Right kidney (tissue), 1 donor: ENCODE measurements around the gene CRTC1.
"Not testable (repeated sequence)": the region's sequence is repeated elsewhere in the genome, so short reads cannot be mapped to it uniquely, and the experiment has no call there.

Source experiments
- DNase-seq: peaks from one replicate; pipeline ENCODE4 v3.0.0-alpha.2; 2016

Gene CRTC1

DNA sequence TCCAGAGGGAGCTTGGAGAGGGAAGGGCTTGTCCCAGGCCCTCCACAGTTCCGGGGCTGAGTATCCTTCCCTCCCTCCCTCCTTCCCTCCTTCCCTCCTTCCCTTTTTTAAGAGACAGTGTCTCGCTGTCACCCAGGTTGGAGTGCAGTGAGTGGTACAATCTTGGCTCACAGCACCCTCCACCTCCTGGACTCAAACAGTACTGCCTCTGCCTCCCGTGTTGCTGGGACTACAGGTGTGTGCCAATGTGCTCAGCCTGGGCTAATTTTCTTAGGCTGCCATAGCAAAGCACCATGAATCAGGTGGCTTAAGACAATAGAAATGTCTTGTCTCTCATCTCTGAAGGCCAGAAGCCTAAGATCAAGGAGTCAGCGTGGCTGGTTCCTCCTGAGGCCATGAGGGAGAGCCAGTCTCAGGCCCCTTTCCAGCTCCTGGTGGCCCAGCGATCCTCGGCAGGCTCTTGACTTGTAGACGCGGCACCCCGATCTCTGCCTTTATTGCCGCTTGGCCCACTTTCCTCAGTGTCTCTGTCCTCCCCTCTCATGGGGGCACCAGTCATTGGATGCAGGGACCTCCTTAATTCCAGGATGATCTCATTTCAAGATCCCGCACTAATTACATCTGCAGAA lies 47.5 kb downstream of the CRTC1 start:
- no peak for DNase-seq

DNA sequence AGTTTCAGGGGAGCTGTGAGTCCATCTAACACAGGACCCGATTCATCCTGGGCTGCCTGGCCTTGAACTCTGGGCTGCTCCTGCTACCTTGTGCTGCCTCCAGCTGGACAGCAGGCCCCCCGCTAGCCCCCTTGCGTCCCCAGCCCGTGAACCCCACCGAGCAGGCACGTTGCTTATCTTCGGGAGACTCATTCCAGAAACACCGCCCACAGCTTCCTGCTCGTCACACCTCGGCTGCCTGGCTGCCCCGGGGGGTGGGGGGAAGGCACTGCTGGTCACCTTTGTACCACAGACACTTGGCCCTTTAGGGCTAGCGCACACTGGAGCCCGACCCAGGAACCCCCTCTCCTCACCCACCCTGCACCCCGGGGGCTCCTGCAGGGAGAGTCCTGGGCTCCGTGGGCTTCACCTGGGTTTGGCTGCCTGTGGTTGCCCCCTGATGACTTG lies 48.1 kb downstream of the CRTC1 start:
- DNase-seq: no peak

DNA sequence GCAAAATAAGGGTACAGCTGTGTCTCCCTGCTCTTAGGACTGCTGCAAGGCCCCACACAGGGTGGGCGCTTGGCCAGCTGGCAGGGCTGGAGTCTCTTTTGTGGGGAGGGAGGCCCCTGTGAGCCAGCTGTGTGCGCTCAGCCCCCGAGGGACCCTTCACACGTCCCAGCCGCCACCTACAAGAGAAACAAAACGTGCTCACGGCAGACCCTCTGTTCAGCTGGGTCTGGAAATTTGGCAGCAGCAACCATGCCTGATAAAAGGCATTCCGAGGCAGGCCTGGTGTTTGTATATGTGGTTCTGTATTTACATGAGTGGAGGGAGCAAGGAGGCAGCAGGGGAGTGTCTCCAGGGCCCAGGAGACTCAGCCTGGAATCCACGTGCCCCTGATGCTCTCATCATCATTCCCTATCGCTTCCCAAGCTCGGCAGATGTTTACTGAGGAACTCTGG lies 49.7 kb downstream of the CRTC1 start:
- DNase-seq: peak; percentile 30

DNA sequence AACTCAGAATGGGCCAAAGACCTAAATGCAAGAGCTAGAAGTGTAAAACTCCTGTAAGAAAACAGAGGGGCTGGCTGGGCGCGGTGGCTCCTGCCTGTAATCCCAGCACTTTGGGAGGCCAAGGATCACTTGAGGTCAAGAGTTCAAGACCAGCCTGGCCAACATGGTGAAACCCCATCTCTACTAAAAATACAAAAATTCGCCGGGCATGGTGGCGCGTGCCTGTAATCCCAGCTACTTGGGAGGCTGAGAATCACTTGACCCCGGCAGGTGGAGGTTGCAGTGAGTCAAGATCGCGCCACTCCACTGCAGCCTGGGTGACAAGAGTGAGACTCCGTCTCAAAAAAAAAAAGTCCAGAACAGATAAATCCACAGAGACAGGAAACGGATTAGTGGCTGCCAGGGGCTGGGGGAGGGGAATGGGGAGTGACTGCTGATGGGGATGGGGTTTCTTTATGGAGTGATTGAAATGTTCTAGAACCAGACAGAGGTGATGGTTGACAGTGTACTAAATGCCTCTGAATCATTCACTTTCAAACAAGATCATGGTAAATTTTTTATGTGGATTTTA lies 50.4 kb downstream of the CRTC1 start:
- DNase-seq: not testable (repeated sequence)

DNA sequence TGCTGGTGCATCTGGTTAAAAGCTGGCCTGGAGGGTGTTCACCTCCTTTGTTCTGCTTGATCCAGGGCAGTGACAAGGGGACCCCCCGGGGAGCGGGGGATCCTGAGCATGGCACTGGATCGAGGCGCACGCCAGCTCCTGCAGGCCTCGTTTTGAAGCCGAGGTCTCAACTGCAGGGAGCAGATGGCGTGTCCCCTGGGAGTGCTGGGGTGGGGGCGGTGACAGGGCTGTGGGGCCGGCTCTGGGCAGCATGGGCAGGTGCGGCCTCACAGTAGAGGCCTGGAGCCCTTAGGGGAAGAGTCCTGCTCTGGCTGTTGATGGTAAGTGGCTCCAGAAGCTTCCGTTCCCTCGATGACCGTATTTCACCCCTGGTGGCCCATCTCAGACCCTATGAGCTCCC lies 51.8 kb downstream of the CRTC1 start:
- DNase-seq: no peak

DNA sequence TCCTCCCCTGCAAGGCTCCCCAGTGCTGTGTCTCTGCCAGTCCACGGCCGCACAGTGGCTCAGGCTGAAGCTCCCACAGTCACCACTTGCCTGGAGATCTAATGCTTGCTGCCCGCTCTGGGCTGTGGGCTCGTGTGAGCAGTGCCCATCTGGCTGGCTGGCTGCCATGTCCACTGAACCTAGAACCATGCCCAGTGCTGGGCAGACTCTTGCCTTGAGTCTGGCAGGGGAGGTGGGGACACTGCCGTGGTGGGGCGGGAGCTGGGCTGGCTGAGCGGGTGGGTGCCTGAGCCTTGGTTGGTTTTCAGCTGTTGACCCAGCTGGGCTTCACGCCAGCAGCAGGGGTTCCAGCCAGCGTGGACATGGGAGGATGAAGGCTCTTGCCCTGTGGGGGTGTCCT lies 52.3 kb downstream of the CRTC1 start:
- DNase-seq: no peak

DNA sequence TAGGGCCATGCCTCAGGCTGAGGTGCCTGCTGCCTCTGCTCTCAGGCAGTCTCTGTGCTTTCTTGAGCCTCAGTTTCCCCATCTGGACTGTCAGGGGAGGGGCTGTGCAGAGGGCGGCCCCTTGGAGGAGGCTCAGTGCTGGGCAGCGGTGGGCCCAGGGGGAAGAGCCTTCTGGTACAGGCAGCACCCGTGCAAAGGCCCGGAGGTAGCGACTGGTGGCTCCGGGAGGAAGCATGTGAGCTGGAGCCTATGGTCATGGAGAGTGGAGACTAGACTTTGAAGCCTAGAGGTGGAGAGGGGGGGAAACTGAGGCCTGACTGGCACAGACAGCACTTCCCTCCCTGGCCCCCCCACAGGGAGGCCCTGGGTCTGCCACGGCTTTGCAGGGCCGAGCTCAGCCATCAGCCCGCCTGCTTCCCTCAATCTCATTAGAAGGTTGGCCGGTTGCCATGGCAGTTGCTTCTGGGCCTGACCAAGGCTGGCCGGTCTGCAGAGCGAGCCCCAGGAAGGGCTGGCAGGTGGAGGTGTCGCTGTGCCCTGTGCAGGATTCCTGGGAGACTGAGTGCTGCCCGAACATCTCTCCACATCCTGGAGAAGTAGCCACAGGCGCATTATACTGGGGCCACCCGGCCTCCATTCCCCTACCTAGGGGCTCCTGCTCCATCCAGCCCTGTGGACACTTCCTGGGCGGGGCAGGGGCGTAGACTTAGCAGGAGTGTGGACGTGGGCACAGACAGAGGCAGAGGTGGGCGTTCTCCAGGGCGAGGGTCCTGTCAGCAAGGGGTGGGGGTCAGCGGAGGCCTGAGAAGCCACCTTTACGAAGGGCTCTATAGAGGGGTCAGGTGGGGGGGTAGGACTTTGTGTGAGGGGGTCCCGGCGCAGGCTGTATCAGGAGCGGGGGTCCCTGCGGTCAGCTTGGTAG lies 53.2 kb downstream of the CRTC1 start:
- DNase-seq: peak; percentile 32

DNA sequence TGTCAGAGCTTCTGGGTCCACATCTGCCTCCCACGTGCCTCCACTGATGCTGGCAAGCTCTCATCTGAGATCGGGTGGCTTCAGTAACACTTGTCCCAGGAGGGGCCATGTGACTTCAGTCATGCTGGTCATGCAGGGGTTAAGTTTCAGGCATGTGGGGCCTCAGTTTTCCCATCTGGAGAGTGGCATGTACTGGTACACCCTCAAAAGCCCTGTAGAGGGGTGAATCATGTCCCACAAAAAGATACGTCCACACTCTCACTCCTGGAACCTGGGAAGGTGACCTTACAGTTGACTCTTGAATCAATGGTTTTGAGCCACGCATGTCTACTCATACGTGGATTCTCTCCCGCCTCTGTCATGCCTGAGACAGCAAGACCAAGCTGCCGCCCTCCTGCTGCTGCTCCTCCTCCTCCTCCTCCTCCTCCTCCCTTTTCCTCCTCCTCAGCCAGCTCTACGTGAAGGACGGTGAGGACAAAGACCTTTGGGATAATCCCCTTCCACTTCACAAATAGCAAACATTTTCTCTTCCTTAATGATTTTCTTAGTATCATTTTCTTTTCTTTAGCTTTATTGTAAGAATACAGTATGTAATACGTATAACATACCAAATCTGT lies 54.0 kb downstream of the CRTC1 start:
- DNase-seq: no peak

DNA sequence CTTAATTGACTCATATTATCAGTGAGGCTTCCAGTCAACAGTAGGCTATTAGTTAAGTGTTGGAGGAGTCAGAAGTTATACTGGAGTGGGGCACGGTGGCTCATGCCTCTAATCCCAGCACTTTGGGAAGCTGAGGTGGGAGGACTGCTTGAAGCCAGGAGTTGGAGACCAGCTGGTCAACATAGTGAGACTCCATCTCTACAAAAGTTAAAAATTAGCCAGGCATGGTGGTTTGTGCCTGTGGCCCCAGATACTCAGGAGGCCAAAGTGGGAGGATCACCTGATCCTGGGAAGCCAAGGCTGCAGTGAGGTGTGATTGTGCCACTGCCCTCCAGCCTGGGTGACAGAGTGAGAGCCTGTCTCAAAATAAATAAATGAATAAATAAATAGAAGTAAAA lies 54.5 kb downstream of the CRTC1 start:
- no peak for DNase-seq

DNA sequence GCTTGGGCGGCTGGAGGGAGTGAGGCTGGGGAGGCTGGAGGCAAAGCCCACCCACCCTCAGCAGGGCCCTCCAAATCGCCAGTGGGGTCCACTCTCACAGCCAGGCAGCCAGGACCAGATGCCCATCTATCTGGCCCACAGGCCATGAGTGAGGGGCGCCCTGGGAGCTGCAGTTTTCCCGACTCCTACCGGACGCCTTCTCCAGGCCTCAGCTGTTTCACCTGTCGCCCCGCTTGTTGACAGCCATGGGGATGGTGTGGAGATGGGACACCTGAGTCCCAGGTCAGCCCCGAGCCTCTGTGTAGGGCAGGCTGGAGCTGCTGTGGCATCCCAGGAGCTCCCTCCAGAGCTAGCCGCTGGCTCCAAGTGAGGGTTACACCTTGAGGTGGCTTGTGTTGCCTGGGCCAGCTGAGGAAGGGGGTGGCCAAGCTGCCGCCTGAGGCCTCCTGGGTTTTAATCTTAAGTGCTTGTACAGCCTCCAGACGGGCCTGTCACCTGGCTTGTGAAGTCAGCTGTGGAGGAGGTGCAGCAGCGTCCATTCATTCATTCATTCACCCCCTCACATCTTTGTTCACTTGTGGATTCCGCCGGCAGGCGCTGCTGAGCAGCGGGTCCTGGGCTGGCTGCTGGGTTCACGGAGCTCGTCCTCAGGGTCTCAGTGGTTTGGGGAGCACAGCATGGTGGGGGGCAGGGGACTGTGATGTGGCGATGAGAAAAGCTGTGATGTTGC lies 55.6 kb downstream of the CRTC1 start:
- no peak for DNase-seq

DNA sequence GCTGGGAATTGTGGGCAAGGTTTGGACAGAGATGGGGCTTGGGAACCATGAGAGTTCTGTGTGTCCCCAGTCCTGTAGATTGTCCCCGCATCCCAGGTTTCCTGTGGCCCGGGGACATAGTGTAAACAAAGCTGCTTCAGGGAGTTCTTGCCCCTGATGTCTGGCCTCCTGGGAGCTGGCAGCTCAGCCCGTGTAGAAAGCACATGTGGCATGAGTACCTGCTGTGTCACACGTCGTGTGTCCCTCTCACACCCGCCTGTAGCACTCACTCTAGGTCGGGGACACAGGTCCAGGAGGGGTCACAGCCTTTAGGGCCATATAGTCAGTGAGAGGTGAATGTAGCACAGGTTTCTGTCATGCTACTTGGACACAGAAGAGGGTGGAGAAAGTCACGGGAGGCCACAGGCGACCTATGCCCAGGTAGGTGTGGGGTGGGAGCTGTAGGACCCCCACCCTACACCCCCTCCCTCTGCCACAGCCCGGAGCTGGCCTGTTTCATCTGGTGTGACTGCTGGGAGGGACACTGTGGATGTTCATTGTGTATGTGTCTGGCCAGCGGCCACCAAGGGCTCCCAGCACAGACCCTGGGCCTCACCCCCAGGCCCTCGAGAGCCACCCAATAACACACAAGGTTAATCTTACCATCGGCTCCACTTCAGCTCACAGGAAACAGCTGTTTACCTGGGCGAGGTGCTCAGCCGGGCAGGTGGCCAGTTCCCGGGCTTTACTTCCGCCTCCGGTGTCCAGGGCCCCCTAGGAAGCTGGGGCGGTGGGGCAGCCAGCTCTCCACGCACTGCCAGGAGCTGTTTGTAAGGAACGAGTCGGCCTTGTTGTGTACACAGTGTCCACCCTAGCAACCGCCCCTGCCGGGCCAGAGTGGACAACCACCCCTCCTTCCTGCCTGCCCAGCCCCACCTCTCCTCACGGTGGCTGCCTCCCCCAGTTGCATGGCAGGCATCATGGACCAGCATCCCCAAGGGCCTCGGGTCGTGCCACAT lies 57.9 kb downstream of the CRTC1 start:
- peak; percentile 34 for DNase-seq

DNA sequence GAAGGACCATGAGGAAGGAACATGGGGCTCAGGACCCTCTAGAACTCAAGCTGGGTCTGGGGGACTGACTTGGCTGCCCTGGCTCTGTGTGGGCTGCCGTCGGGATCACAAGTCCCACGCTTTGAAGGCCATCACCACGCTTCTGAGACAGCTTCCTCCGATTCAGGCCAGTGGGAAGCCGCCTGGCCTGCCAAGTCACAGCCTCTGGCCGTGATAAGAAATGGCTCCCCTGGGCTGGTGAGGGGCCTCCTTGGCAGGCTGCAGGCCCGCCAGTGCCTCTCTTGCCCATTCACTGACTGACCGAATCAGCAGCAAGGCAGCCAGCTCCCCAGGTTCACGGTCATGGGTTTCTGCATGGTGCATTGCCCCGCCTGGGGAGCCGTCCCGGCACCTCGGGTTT lies 58.8 kb downstream of the CRTC1 start:
- no peak for DNase-seq

DNA sequence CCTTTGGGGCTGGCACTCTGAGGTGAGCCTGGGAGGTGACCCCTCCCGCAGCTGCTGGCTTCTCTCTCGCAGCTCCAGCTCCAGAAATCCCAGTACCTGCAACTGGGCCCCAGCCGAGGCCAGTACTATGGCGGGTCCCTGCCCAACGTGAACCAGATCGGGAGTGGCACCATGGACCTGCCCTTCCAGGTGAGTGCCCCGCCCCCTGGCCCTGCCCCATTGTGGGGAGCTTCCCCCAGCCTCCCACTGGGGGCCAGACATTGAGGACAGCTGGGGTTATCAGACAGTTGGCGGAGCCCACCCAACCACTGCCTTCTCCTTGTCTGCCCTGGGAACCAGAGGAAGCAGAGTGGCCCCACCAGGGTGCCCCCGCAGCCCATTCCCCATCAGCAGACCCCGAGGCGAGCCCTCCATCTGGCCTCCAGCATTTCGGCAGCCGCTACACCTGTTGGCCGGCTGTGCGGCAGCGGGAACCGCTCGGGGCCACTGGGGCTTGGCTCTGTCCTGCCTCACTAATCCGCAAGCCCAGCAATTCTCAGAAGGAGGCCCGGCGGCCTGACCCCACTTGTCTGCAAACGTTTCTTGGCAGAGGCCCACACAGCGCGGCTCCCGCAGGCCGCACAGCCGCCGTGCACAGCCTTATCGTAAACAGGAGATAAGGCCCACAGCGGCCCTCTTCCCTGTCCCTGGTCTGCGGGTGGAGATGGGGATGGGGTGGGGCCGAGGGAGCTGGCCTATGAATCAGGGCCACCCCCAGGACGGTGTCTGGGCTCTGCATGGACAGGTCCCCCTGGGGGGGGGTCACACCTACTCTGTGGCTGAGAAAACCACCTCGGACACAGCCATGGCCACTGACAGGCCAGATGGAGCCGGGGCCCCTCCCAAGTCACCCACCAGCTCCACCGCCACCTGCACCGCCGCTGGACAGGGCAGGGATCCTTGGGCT lies 59.6 kb downstream of the CRTC1 start:
- DNase-seq: peak; percentile 59

DNA sequence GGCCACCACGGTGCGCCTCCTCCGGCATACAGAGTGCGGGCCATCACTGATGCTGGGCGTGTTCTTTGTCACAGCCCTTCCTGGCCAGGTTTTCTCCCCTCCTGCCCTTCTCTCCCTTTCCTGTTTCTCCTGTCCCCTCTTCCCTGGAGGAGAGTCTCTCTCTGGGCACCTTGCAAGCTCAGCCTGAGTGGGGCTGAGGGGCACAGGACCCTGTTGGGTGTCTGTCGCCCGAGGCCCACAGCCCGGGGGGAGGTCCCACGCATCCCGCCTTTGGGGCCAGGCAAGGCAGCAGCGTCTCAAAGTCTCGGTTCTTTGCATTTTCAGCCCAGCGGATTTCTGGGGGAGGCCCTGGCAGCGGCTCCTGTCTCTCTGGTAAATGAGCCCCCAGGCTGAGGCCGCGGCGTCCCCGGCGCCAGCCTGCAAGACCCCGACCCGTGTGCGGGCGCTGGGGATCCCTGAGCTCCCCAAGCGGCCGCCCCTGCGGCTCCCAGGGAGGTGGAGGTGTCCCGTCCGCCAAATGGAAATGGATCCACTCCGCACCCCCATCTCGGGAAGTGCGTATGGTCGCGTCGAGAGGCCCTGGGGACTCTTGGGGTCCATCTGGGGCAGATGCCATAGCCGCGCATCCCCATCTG lies 60.4 kb downstream of the CRTC1 start:
- DNase-seq: no peak

DNA sequence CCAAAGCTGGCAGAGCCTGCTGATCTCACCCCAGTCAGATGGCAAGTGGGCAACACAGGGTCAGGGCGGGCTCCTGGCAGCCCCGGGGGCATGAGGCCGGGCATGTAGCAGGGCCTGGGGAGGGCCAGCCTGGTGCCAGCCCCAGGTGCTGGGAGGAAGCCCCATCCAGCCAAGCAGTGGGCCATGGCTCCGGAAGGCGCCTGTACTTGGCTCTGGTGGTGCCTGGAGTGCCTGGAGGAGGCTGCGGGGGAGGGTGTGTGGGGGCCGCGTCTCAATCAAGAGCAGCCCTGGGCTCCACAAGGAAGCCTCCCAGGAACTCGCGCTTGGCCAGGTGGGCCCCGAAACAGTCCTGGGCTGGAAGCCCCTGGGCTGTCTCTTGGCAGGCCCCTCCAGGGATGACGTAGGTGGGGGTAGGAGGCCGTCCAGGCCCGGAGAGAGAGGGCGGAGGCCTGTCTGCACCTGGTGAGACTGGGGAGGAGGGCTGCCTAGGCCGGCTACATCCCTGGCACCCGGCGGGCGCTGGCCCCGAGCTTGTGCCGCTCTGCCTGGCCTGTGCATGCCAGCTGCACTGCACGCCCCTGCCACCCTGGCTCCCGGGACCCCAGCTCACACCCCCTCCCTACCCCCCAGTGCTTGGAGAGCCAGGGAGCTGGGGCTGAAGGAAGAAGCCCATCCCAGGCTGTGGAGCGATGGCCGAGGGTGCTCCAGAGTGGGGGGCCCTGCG lies 61.7 kb downstream of the CRTC1 start:
- peak; percentile 74 for DNase-seq

DNA sequence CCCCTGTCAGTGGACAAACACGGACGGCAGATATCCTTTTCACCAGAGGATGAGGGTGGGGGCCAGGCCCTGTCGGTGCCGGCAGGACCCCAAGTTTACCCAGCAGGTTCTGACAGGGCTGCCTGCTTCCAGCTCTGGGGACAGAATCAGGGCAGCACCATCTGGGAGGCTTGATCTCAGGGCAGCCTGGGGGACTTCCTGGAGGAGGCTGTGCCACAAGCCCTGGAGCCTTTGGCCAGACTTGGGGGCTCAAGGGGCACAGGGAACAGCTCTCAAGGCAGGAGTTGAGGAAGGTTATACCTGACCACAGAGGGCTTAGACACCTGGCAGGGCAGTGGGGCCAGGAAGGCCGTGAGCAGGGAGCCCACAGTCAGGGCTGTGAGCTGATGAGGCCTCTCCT lies 62.5 kb downstream of the CRTC1 start:
- DNase-seq: no peak

DNA sequence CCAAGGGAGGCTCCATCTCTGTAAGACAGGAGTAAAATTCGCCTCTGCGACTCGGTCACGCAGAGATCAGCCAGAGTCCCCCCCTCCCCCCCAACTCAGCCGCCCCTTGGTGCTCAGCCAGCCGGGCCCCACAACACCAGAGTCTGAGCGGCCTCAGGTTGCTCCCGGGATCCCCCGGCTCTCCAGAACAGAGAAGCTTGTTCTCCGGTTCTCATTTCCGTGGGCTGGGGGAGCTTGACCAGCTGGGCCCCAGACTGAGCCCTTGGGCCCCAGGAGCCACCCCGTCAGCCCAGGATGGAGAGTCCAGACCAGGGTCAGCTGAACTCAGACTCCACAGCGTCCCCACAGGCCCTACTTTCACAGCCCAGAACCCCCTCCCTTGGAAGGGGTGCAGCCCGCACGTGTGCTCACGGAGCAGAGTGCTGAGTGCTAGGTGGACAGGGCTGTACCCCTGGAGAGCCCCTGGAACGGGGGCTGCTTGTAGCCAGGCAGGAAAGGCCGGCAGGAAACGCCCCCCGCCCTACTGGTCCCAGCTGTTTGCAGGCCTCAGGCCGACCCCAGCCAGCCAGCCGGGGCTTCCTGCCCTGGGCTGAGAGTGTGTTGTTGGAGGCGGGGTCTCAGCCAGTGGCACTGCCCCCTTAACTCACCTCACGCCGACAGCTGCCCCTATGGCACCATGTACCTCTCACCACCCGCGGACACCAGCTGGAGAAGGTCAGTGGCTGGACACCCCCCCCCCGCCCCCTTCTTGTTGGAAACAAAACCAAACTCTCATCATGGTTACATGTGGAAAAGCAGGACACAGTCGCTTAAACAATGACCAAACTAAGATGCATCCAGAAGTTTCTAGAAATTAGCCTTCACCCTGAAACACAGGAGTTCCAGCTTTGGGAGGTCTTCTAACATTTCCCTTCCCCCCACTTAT lies 63.2 kb downstream of the CRTC1 start:
- DNase-seq: peak; percentile 65
